ENCODE measurements around the gene SCARF2.

Gene SCARF2

DNA sequence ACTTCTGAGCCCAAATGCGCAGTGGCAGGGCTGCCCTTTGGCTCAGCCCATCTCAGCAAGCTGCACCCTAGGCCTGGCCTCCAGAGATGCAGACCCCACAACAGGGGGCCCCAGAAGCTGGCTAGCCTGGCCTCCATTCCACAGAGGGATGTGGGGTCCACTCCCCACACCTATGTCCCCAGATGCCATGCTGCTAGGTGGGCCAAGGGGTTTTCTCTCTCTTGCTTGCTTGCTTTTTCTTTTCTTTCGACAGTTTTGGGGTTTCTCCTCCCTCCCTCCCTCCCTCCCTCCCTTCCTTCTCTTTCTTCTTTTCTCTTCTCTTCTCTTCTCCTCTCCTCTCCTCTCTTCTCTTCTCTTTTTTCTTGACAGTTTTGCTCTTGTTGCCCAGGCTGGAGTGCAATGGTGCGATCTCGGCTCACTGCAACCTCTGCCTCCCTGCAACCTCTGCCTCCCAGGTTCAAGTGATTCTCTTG lies 9.6 kb downstream of the SCARF2 start:
- Histone ChIP-seq H3K4me2 (ENCODE audit: insufficient read depth, low read length) (no peak overlapping the region), H3K4me3 (ENCODE audit: low read depth in 1 of 2, low read length in 2 of 2) (no peak overlapping the region), H3K4me1 (ENCODE audit: insufficient read depth, low read length) (peaks cover 13% of the 10 kb centered on the region), H3K36me3 (ENCODE audit: insufficient read depth, low read length) (no peaks in the 10 kb centered on the region), H3K79me2 (ENCODE audit: insufficient read depth, low read length) (no peaks in the 10 kb centered on the region), H3K27me3 (ENCODE audit: insufficient read depth, low read length, poor library complexity) (no peaks in the 10 kb centered on the region), H3K9ac (ENCODE audit: low read depth, low read length) (no peak overlapping the region), H2AFZ (ENCODE audit: low read depth, low read length) (no peak overlapping the region), H3K9me3 (ENCODE audit: insufficient read depth, low read length, severe bottlenecking) (no peaks in the 10 kb centered on the region), H3K27ac (ENCODE audit: low read length) (no peak overlapping the region), H4K20me1 (ENCODE audit: insufficient read depth, low read length) (peaks cover 8% of the 10 kb centered on the region; the same call in 1 of the 2 replicates)
- no peak for DNase-seq
- ATAC-seq (ENCODE audit: insufficient read depth, low read depth), result no peak
- TF ChIP-seq, protein P1, sequence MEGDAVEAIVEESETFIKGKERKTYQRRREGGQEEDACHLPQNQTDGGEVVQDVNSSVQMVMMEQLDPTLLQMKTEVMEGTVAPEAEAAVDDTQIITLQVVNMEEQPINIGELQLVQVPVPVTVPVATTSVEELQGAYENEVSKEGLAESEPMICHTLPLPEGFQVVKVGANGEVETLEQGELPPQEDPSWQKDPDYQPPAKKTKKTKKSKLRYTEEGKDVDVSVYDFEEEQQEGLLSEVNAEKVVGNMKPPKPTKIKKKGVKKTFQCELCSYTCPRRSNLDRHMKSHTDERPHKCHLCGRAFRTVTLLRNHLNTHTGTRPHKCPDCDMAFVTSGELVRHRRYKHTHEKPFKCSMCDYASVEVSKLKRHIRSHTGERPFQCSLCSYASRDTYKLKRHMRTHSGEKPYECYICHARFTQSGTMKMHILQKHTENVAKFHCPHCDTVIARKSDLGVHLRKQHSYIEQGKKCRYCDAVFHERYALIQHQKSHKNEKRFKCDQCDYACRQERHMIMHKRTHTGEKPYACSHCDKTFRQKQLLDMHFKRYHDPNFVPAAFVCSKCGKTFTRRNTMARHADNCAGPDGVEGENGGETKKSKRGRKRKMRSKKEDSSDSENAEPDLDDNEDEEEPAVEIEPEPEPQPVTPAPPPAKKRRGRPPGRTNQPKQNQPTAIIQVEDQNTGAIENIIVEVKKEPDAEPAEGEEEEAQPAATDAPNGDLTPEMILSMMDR (IDR thresholded peaks at IDR 0.05; ENCODE audit: borderline replicate concordance, extremely low read depth, low read length, poor library complexity, severe bottlenecking), result no peak
- no peak for TF ChIP-seq EZH2 (IDR thresholded peaks at IDR 0.05; ENCODE audit: borderline replicate concordance, low read depth, low read length, severe bottlenecking)

DNA sequence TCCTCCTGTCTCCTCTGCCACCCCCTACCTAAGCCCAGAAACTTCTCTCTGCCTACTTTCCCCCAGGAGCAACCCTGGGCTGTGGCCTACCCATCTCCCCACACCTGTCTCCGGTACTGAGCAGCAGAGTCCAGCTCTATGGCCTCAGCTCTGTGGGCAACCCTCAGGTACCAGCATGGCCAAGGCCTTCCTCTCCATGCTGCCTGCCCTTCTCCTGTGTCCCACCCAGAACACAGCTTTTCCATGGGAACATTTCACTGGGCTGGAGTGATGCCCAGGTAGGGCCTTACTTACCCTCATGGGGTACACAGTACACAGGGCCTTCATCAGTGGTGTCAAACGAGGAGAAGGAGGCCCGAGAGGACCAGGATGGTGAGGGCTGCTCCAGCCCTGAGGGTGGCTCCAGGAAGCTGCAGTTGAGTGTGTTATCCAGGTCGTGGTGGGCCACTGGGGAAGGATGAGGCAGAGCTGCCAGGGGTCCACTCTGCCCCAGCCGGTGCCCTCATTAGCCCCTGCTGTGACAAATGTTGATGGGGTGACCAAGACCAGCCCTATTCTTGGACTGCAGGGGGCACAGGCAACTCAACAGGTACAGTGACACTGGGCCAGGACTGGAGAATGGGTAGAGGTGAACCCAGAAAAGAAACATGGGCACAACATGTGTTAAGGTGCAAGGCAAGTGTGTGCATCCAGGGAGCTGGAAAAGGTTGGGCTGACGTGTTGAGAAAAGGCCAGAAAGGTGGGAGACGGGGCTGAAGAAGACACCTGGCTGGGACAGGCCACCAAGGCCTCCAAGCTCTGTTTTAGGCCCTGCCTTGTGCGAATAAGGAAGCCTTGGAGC lies 10.3 kb downstream of the SCARF2 start:
- H4K20me1 ChIP-seq (ENCODE audit: insufficient read depth, low read length), result peaks cover 8% of the 10 kb centered on the region; the same call in 1 of the 2 replicates
- TF ChIP-seq EZH2 (IDR thresholded peaks at IDR 0.05; ENCODE audit: borderline replicate concordance, low read depth, low read length, severe bottlenecking), result no peak
- TF ChIP-seq, protein P1 (IDR thresholded peaks at IDR 0.05; ENCODE audit: borderline replicate concordance, extremely low read depth, low read length, poor library complexity, severe bottlenecking), result no peak
- no peak overlapping the region for H3K4me2 ChIP-seq (ENCODE audit: insufficient read depth, low read length)
- no peak overlapping the region for H2AFZ ChIP-seq (ENCODE audit: low read depth, low read length)
- H3K79me2 ChIP-seq (ENCODE audit: insufficient read depth, low read length), result no peaks in the 10 kb centered on the region
- no peak overlapping the region for H3K27ac ChIP-seq (ENCODE audit: low read length)
- H3K4me1 ChIP-seq (ENCODE audit: insufficient read depth, low read length), result peaks cover 20% of the 10 kb centered on the region
- ATAC-seq (ENCODE audit: insufficient read depth, low read depth), result no peak
- H3K9me3 ChIP-seq (ENCODE audit: insufficient read depth, low read length, severe bottlenecking), result no peaks in the 10 kb centered on the region
- DNase-seq, result no peak
- H3K27me3 ChIP-seq (ENCODE audit: insufficient read depth, low read length, poor library complexity), result no peaks in the 10 kb centered on the region
- no peak overlapping the region for H3K9ac ChIP-seq (ENCODE audit: low read depth, low read length)
- H3K36me3 ChIP-seq (ENCODE audit: insufficient read depth, low read length), result no peaks in the 10 kb centered on the region
- H3K4me3 ChIP-seq (ENCODE audit: low read depth in 1 of 2, low read length in 2 of 2), result no peak overlapping the region

DNA sequence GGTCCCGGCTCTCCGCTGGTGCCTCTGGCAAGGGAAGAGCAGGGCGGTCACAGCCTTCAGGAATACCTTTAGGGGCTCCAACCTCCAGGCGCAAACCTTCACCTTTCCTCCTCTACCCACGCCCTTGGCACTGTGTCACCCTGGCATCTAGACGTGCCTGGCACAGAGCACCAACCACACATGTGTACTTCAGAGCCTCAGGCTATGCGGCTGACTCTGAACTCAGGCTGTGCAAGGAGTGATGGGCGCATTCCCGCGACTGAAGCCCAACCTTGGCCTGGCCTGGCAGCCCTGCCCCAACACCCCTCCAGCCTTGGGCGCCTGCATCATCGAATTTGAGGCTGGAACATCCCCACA lies 11.4 kb downstream of the SCARF2 start:
- no peak overlapping the region for H3K9ac ChIP-seq (ENCODE audit: low read depth, low read length)
- ATAC-seq (ENCODE audit: insufficient read depth, low read depth), result no peak
- no peak overlapping the region for H3K4me2 ChIP-seq (ENCODE audit: insufficient read depth, low read length)
- no peak overlapping the region for H3K27ac ChIP-seq (ENCODE audit: low read length)
- peaks cover 8% of the 10 kb centered on the region; the same call in 1 of the 2 replicates for H4K20me1 ChIP-seq (ENCODE audit: insufficient read depth, low read length)
- H2AFZ ChIP-seq (ENCODE audit: low read depth, low read length), result no peak overlapping the region
- no peaks in the 10 kb centered on the region for H3K27me3 ChIP-seq (ENCODE audit: insufficient read depth, low read length, poor library complexity)
- no peaks in the 10 kb centered on the region for H3K79me2 ChIP-seq (ENCODE audit: insufficient read depth, low read length)
- no peak for TF ChIP-seq EZH2 (IDR thresholded peaks at IDR 0.05; ENCODE audit: borderline replicate concordance, low read depth, low read length, severe bottlenecking)
- TF ChIP-seq, protein P1 (IDR thresholded peaks at IDR 0.05; ENCODE audit: borderline replicate concordance, extremely low read depth, low read length, poor library complexity, severe bottlenecking), result no peak
- H3K4me1 ChIP-seq (ENCODE audit: insufficient read depth, low read length), result peaks cover 23% of the 10 kb centered on the region
- no peaks in the 10 kb centered on the region for H3K9me3 ChIP-seq (ENCODE audit: insufficient read depth, low read length, severe bottlenecking)
- no peaks in the 10 kb centered on the region for H3K36me3 ChIP-seq (ENCODE audit: insufficient read depth, low read length)
- H3K4me3 ChIP-seq (ENCODE audit: low read depth in 1 of 2, low read length in 2 of 2), result no peak overlapping the region
- no peak for DNase-seq
